H9 (cell line): Measurements from ENCODE around the gene EIF3F. TPM values are rescaled to one million over a fixed set of nuclear protein-coding genes. Genes with fewer than 3 reads are reported as not detected.

Experiments used
- DNase-seq: peaks from one replicate; pipeline ENCODE4 v3.0.0-alpha.2; 2017
- H2AFZ ChIP-seq: one replicate; pipeline ENCODE4 v1.6.1; 2013; ENCODE audit warnings: mild to moderate bottlenecking, low read length, control low read depth, moderate library complexity
- H2AK5ac ChIP-seq: 2 replicates; pipeline ENCODE4 v1.6.1; 2013; ENCODE audit warnings: low read length, control low read depth, mixed read lengths; ENCODE audit not compliant: insufficient read length
- H2BK120ac ChIP-seq: one replicate; pipeline ENCODE4 v1.6.1; 2013; ENCODE audit warnings: low read depth, mild to moderate bottlenecking, low read length, control low read depth, inconsistent platforms; ENCODE audit not compliant: poor library complexity, severe bottlenecking
- H2BK12ac ChIP-seq: 2 replicates; pipeline ENCODE4 v1.6.1; 2013; ENCODE audit warnings: low read length, control low read depth, mixed read lengths, low read depth; ENCODE audit not compliant: insufficient read length
- H2BK15ac ChIP-seq: 2 replicates; pipeline ENCODE4 v1.6.1; 2013; ENCODE audit warnings: low read depth, low read length, control low read depth
- H2BK20ac ChIP-seq: one replicate; pipeline ENCODE4 v1.6.1; 2013; ENCODE audit warnings: low read depth, mild to moderate bottlenecking, low read length, control low read depth, inconsistent platforms; ENCODE audit not compliant: poor library complexity, severe bottlenecking
- H2BK5ac ChIP-seq: 2 replicates; pipeline ENCODE4 v1.6.1; 2013; ENCODE audit warnings: low read length, control low read depth, mixed read lengths; ENCODE audit not compliant: insufficient read length
- H3K14ac ChIP-seq: 2 replicates; pipeline ENCODE4 v1.6.1; 2013; ENCODE audit warnings: low read length, control low read depth; ENCODE audit not compliant: insufficient read depth
- H3K18ac ChIP-seq: 2 replicates; pipeline ENCODE4 v1.6.1; 2013; ENCODE audit warnings: low read depth, mild to moderate bottlenecking, mixed read lengths, low read length, control low read depth; ENCODE audit not compliant: insufficient read length
- H3K23ac ChIP-seq: 2 replicates; pipeline ENCODE4 v1.6.1; 2013; ENCODE audit warnings: low read length, control low read depth, mixed read lengths, low read depth; ENCODE audit not compliant: insufficient read length
- H3K23me2 ChIP-seq: 2 replicates; pipeline ENCODE4 v1.6.1; 2013; ENCODE audit warnings: low read depth, mild to moderate bottlenecking, mixed read lengths, low read length, control low read depth; ENCODE audit not compliant: insufficient read length, poor library complexity, severe bottlenecking
- H3K27ac ChIP-seq: 2 replicates; pipeline ENCODE4 v1.5.1; 2013; ENCODE audit warnings: low read length, control low read depth, mixed read lengths, low read depth; ENCODE audit not compliant: insufficient read length
- H3K27me3 ChIP-seq: 2 replicates; pipeline ENCODE4 v1.6.1; 2013; ENCODE audit warnings: low read length, control low read depth, inconsistent platforms; ENCODE audit not compliant: insufficient read depth
- H3K4ac ChIP-seq: 2 replicates; pipeline ENCODE4 v1.6.1; 2013; ENCODE audit warnings: low read depth, mild to moderate bottlenecking, control low read depth, inconsistent platforms, low read length, moderate library complexity
- H3K4me1 ChIP-seq: 2 replicates; pipeline ENCODE4 v1.6.1; 2013; ENCODE audit warnings: low read length, control low read depth, inconsistent platforms; ENCODE audit not compliant: insufficient read depth
- H3K4me2 ChIP-seq: 2 replicates; pipeline ENCODE4 v1.6.1; 2013; ENCODE audit warnings: low read length, control low read depth, mixed read lengths; ENCODE audit not compliant: insufficient read length, insufficient read depth
- H3K56ac ChIP-seq: 2 replicates; pipeline ENCODE4 v1.6.1; 2013; ENCODE audit warnings: low read depth, mild to moderate bottlenecking, mixed read lengths, low read length, control low read depth; ENCODE audit not compliant: insufficient read length
- H3K79me1 ChIP-seq: 2 replicates; pipeline ENCODE4 v1.6.1; 2013; ENCODE audit warnings: low read depth, mild to moderate bottlenecking, moderate library complexity, low read length, control low read depth, inconsistent platforms; ENCODE audit not compliant: insufficient read depth, poor library complexity, severe bottlenecking
- H3K79me2 ChIP-seq: 2 replicates; pipeline ENCODE4 v1.6.1; 2013; ENCODE audit warnings: low read length, control low read depth, inconsistent platforms; ENCODE audit not compliant: insufficient read depth
- H3K9ac ChIP-seq: 2 replicates; pipeline ENCODE4 v1.6.1; 2013; ENCODE audit warnings: low read length, control low read depth, mixed read lengths; ENCODE audit not compliant: insufficient read length; ENCODE audit errors: extremely low read depth
- H3K9me3 ChIP-seq: one replicate; pipeline ENCODE4 v1.6.1; 2013; ENCODE audit warnings: low read depth, low read length, inconsistent platforms; ENCODE audit not compliant: control insufficient read depth
- H3T11ph ChIP-seq: one replicate; pipeline ENCODE4 v1.6.1; 2013; ENCODE audit warnings: mild to moderate bottlenecking, low read length, control low read depth, inconsistent platforms
- H4K20me1 ChIP-seq: one replicate; pipeline ENCODE4 v1.6.1; 2013; ENCODE audit not compliant: control insufficient read depth, insufficient read length, insufficient read depth
- H4K5ac ChIP-seq: 2 replicates; pipeline ENCODE4 v1.6.1; 2013; ENCODE audit warnings: low read depth, mild to moderate bottlenecking, mixed read lengths, low read length, control low read depth; ENCODE audit not compliant: insufficient read length
- H4K8ac ChIP-seq: replicated peaks from 2 replicates; pipeline ENCODE4 v1.6.1; 2013; ENCODE audit warnings: low read length, control low read depth, mixed read lengths, low read depth; ENCODE audit not compliant: insufficient read length
- H4K91ac ChIP-seq: 2 replicates; pipeline ENCODE4 v1.6.1; 2013; ENCODE audit warnings: low read depth, mild to moderate bottlenecking, moderate library complexity, mixed read lengths, low read length, control low read depth; ENCODE audit not compliant: insufficient read length
- H3K27ac Mint-ChIP-seq, 3 experiments: 2 replicates in 2 of 3; 3 replicates in 1 of 3; pipeline ENCODE4 v1.8.0; 2020 to 2021; ENCODE audit warnings: mixed read lengths in 3 of 3, mild to moderate bottlenecking in 1 of 3, moderate library complexity in 1 of 3
- H3K27me3 Mint-ChIP-seq: 2 replicates; pipeline ENCODE4 v1.8.0; 2021; ENCODE audit warnings: low read depth, mild to moderate bottlenecking, moderate library complexity, mixed read lengths
- H3K36me3 Mint-ChIP-seq, 3 experiments: 2 replicates in 2 of 3; 3 replicates in 1 of 3; pipeline ENCODE4 v1.8.0; 2020 to 2021; ENCODE audit warnings: low read depth in 3 of 3, mixed read lengths in 3 of 3; ENCODE audit not compliant: insufficient read depth in 1 of 3
- H3K4me1 Mint-ChIP-seq, 2 experiments: 2 replicates each; pipeline ENCODE4 v1.8.0; 2020; ENCODE audit warnings: mixed read lengths in 2 of 2
- H3K4me3 Mint-ChIP-seq, 2 experiments: 2 replicates in 1 of 2; 3 replicates in 1 of 2; pipeline ENCODE4 v1.8.0; 2020 to 2021; ENCODE audit warnings: mild to moderate bottlenecking in 2 of 2, mixed read lengths in 2 of 2, moderate library complexity in 1 of 2
- H3K9me3 Mint-ChIP-seq, 2 experiments: 2 replicates in 1 of 2; 3 replicates in 1 of 2; pipeline ENCODE4 v1.8.0; 2020; ENCODE audit warnings: mild to moderate bottlenecking in 2 of 2, mixed read lengths in 2 of 2, moderate library complexity in 1 of 2
- WGBS: extraction: QIAGEN DNeasy Blood & Tissue Kit; methylation state at CpG from one replicate; pipeline ENCODE4 v1.1.7; 2013; ENCODE audit warnings: missing lambda C conversion rate, low lambda C conversion rate, mixed read lengths; ENCODE audit not compliant: insufficient read length; ENCODE audit errors: extremely low coverage; 5-methylcytosine and 5-hydroxymethylcytosine counted together
- total RNA-seq: library from RNA; stranded (reverse); gene quantifications from 2 replicates; pipeline ENCODE4 v1.2.1, GENCODE V29; 2021
- TF ChIP-seq, protein P1 (sequence below): fragments of 200-600 bp; sonication (generic); conservative IDR thresholded peaks from 3 replicates; pipeline ENCODE4 v1.8.0; 2021; ENCODE audit warnings: antibody characterized with exemption, mild to moderate bottlenecking

Gene EIF3F
- total RNA-seq, 1 experiment from 2014 or later = 348 TPM

DNA sequence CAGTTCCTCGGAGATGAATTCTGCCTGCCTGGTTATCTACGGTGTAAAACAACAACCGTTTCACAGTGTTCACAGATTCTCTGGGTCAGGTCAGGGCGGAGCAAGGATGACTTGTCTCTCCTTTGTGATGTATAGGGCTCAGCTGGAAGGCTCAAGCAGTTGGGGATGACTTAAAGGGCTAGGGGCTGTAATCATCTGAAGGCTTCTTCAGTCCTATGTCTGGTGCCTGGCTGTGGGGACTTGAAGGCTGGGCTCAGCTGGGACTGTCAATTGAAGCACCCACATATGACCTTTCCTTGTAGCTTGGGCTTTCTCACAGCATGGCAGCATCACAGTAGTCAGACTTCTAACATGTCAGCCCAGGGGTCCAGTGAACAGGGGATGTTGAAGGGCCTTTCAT is 29.3 kb downstream of the EIF3F start:
- Histone ChIP-seq H3K27me3 (peaks cover 30% of the 10 kb centered on the region), H3K4me2 (peak overlapping the region; percentile 31), H2BK12ac (no peak overlapping the region), H3K4me1 (peaks cover 5% of the 10 kb centered on the region), H2BK20ac (no peak overlapping the region), H2BK5ac (no peak overlapping the region), H4K5ac (no peak overlapping the region), H4K20me1 (no peaks in the 10 kb centered on the region), H2BK15ac (no peak overlapping the region), H3K79me2 (no peaks in the 10 kb centered on the region), H2AFZ (no peak overlapping the region), H3K14ac (peak overlapping the region; percentile 25; the same call in 1 of the 2 replicates), H3K9ac (no peak overlapping the region), H3K56ac (no peak overlapping the region), H3K23ac (no peak overlapping the region), H4K91ac (peak overlapping the region; percentile 30), H3K4ac (no peak overlapping the region; the same call in 1 of the 2 replicates), H3K23me2 (peaks cover 14% of the 10 kb centered on the region), H3K27ac (no peak overlapping the region), H3T11ph (no peak overlapping the region), H3K18ac (no peak overlapping the region), H3K79me1 (no peaks in the 10 kb centered on the region), H4K8ac (no peak overlapping the region), H2AK5ac (no peak overlapping the region), H2BK120ac (no peak overlapping the region), H3K9me3 (no peaks in the 10 kb centered on the region)
- Mint-ChIP-seq H3K27ac (no peak overlapping the region), H3K9me3 (no peaks in the 10 kb centered on the region; a peak in 1 of 5 replicates), H3K4me3 (peak overlapping the region in 1 of 2 experiments; percentile 8; a peak in 3 of 5 replicates), H3K27me3 (peaks cover 62% of the 10 kb centered on the region), H3K36me3 (no peaks in the 10 kb centered on the region; a peak in 1 of 7 replicates), H3K4me1 (peaks cover 40 to 43% of the 10 kb centered on the region in 2 experiments)
- peak; percentile 73 for DNase-seq
- no CpG with 5 or more reads among the region's 4 CpGs for WGBS
- TF ChIP-seq, protein P1, sequence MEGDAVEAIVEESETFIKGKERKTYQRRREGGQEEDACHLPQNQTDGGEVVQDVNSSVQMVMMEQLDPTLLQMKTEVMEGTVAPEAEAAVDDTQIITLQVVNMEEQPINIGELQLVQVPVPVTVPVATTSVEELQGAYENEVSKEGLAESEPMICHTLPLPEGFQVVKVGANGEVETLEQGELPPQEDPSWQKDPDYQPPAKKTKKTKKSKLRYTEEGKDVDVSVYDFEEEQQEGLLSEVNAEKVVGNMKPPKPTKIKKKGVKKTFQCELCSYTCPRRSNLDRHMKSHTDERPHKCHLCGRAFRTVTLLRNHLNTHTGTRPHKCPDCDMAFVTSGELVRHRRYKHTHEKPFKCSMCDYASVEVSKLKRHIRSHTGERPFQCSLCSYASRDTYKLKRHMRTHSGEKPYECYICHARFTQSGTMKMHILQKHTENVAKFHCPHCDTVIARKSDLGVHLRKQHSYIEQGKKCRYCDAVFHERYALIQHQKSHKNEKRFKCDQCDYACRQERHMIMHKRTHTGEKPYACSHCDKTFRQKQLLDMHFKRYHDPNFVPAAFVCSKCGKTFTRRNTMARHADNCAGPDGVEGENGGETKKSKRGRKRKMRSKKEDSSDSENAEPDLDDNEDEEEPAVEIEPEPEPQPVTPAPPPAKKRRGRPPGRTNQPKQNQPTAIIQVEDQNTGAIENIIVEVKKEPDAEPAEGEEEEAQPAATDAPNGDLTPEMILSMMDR = no peak
